ENCODE results near the gene IL4. TPM values are rescaled to one million over a fixed set of nuclear protein-coding genes. Genes with fewer than 3 reads are reported as not detected.
"Not testable (repeated sequence)": the region's sequence is repeated elsewhere in the genome, so short reads cannot be mapped to it uniquely, and the experiment has no call there.

IL4 gene
- polyA plus RNA-seq (ENCODE audit: insufficient read length in 3 of 3): not detected

- DNase-seq (ENCODE audit: low read depth in 3 of 3, low spot score in 2 of 3): no peak
Observed at GRCh38 chr5:132673939-132674630, at the start of gene IL4. Gene IL4 (plus strand): TSS chr5:132673989. CDS start chr5:132674051, 62 bp downstream.

DNA sequence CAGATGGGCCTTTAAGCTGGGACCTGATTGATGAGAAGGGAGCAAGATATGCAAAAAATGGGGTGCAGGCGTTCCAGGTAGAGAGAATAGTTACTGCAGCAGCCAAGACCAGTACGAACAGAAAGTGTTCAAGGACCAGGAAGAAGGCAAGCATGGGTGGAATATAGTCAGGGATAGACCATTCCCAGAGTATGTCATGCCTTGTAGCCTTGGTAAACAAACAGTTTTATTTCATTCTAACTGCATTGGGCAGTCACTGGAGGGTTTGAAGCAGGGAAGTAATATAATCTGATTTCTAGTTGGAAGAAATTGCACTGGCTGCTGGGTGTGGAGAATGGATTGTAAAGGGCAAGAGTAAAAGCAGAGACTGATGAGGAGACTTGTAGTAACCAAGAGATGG is 46.3 kb upstream of the IL4 start:
- no peak for DNase-seq (ENCODE audit: low read depth in 3 of 3, low spot score in 2 of 3)

DNA sequence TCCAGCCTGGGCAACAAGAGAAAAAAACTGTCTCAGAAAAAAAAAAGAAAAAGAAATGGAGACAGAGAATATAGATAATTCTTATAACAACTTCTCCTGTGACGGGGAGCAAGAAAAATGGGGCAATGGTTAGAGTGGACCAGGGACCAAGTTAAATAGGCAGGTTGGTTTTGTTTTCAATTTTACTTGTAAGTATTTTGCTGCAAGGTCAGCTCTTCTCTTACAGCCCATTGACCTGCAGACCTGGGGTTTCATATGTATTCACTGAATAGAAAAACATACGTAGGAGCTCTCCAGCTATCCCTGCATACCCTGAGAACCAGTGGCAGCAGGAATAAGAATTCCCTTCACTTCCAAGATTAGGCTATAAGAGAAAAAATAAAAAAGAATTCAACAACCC is 45.0 kb upstream of the IL4 start:
- no peak for DNase-seq (ENCODE audit: low read depth in 3 of 3, low spot score in 2 of 3)

DNA sequence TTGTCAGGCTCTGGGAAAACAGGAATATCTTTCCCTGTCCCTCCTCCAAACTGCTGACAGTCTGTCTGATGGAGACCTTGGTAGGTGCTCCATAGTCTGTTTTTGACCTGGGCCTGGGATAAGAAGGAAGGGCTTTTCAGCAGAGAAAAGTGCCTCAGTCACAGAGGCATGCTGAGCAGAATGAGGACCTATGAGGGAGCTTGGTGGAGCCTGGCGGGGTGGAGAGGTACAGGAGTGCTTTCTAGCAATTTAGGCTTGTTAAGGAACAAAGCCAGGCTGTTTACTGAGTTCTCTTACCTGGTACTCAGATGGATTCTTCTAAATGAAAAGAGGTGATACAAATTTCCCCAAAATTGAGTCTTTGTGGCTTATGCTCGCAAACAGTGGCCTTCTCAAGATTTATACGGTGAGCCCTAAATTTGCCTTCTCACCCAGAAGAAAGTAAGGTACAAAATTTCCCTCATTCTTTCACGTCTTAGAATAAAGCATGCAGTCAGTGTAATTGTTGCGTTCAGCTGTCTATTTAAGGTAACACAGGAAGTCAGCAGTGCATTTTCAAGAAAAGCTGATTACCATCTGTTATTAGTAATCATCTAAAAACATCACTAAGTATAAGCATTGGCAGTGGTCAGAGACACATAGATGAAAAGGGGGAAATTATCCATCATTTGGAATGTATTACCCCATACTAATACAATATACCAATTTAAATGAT is 44.4 kb upstream of the IL4 start:
- DNase-seq (ENCODE audit: low read depth in 3 of 3, low spot score in 2 of 3): no peak

- DNase-seq (ENCODE audit: low read depth in 3 of 3, low spot score in 2 of 3): not testable (repeated sequence)
Observed at GRCh38 chr5:132633587-132633986, 40.2 kb upstream of the IL4 start.

DNA sequence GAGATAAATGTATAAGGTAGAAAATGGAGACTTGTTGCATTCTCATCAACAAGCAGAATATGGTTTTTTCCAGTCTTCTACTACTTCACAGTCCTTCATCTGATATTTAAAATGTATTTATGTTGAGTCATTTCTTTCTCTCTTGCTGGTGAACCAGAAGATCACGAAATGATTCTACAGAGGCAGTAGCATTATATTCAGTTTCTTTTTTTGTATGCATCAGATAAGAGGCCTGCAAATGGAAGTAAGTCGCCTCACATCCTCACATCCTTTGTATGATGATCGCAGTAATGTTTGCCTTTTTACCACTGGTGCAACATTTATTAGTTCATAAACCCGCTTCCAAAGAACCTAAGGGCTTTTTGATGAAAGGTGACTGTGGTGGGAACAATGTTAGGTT is 37.9 kb upstream of the IL4 start:
- no peak for DNase-seq (ENCODE audit: low read depth in 3 of 3, low spot score in 2 of 3)

DNA sequence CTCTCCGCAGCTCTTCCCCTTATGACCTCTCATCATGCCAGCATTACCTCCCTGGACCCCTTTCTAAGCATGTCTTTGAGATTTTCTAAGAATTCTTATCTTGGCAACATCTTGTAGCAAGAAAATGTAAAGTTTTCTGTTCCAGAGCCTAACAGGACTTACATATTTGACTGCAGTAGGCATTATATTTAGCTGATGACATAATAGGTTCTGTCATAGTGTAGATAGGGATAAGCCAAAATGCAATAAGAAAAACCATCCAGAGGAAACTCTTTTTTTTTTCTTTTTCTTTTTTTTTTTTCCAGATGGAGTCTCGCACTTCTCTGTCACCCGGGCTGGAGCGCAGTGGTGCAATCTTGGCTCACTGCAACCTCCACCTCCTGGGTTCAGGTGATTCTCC is 36.5 kb upstream of the IL4 start:
- DNase-seq (ENCODE audit: low read depth in 3 of 3, low spot score in 2 of 3): no peak

- no peak for DNase-seq (ENCODE audit: low read depth in 3 of 3, low spot score in 2 of 3)
Observed at GRCh38 chr5:132639706-132640130, 34.1 kb upstream of the IL4 start.

GRCh38 chr5:132640613-132641012 is 33.2 kb upstream of the IL4 start:
- DNase-seq (ENCODE audit: low read depth in 3 of 3, low spot score in 2 of 3): no peak

DNA sequence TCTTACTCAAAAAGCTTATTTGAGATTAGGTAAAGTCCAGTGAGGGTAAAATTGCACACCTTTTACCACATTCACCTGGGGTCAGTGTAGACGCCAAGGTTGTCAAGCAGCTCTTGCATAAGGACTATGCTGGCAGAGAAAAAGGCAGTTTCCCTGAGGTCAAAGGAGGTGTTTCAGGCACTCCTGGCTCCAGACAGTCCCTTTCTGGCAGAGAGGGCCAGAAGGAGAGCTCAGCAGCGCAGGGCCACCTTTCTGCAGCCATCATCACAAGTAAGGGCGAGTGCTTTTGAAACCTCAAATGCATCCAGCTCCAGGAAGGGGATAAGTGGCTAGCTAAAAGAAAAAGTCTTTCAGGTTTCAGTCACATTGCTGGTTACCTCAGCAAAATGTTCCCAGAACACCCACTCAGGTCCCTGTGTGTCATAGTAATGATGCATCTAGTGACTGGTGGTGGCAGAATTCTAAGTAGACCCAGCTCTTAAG is 32.5 kb upstream of the IL4 start:
- no peak for DNase-seq (ENCODE audit: low read depth in 3 of 3, low spot score in 2 of 3)

DNA sequence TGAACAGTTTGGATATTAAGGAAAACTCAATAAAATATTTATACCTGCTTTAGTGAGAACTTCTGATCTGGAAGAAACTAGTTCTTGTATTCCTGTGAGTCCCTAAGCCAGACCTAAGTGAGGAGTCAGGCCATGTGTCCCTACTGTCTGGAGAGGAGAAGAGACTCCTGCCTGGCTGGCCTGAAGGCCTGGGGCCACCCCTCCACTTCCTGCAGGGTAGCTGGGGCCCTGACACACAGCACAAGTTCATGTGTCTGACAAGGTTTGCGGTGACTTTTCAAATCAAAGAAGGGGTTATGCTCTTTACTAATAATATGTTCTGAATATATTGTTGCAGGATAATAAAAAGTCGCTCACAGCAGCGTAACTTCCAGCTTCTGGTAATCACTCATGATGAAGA is 31.9 kb upstream of the IL4 start:
- no peak for DNase-seq (ENCODE audit: low read depth in 3 of 3, low spot score in 2 of 3)

- no peak for DNase-seq (ENCODE audit: low read depth in 3 of 3, low spot score in 2 of 3)
Observed at GRCh38 chr5:132644177-132644576, 29.6 kb upstream of the IL4 start.

GRCh38 chr5:132646583-132647266 is 27.1 kb upstream of the IL4 start:
- DNase-seq (ENCODE audit: low read depth in 3 of 3, low spot score in 2 of 3): no peak

DNA sequence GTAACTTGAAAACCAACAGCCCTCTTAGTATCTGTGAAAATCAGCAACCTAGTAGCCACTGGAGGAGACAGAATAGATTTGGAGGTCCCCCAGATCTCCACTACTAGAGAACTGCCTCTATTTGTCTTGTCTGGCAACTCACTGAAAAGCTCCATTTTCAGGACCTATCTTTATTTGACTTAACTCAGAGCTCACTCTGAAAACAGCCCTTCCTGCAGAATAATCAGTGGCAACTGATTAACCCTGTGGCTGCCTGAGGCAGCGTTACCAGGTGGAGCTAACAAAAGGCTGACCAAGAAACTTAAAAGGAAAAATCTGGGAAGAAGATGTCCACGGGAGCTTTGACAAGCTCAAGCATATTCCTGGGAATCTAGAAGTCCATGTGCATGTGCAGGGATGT is 26.3 kb upstream of the IL4 start:
- no peak for DNase-seq (ENCODE audit: low read depth in 3 of 3, low spot score in 2 of 3)

GRCh38 chr5:132648355-132648754 is 25.4 kb upstream of the IL4 start:
- no peak for DNase-seq (ENCODE audit: low read depth in 3 of 3, low spot score in 2 of 3)

DNA sequence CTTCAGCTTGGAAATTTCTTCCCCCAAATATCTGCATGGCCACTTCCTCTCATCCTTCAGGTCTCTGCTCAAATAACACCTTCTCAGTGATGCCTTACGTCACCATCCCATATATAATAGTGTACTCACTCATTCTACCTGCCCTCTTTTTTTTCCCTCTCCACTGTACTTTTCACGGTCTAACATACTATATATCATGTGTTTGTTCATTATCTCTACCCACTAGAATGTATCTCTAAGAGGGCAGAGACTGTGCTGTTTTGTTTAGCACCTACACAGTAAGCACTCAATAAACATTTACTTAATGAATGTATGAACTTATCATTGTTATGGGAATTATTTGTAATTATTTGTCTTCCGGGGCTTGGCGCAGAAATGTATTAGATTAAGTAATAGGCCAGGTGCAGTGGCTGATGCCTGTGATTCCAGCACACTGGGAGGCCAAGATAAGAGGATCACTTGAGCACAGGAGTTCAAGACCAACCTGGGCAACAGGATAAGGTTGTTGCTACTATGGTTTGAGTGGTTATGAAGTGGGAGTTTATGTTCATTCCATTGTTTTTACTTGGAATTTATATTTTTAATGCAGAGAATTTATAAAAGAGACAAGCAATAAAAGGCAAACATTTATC is 21.8 kb upstream of the IL4 start:
- no peak for DNase-seq (ENCODE audit: low read depth in 3 of 3, low spot score in 2 of 3)

- no peak for DNase-seq (ENCODE audit: low read depth in 3 of 3, low spot score in 2 of 3)
Observed at GRCh38 chr5:132653716-132654115, 20.1 kb upstream of the IL4 start.

DNA sequence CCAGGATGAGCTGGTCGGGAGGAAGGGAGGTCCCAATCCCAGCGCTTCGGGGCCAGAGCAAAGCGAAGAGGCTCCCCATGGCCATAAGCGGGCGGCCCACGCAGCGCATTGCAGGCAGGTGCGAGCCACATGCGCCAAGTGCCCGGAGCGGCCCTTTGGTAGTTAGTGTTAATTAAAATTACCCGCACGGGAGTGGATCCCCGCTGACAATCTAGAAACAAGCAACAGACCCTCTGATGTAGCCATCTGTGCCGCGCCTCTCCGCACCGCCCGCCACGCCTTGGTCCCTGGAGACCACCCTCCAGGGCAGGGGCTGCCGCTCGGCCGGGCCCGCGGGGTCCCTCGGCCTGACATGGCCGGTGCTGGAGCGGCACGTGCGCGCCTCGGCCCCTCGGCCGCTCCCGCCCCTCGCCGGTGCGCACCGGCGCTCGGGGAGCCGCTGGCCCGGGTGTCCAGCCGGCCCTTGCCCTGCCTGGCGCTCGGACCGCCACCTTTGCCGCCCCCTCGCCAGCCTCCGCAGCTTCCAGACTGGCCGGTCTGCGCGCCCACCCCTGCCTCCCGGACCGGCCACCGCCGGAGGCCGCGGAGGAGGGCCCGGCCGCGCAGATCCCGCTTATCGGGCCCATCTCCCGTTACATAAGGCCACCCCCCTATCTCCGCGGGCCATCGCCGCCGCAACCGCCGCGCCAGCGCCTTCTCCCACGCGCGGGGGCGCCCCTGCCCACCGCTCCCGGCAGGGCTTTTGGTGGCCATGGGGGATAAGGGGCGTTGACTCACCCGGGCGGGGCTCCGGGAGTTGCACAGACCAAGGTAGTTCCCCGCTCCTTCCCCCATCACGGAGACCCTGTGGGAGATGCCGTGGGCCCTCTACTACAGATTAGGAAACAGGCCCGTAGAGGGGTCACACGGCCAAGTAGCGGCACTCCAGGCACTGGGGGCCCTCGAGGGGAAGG is 17.7 kb upstream of the IL4 start:
- DNase-seq (ENCODE audit: low read depth in 3 of 3, low spot score in 2 of 3): no peak

GRCh38 chr5:132656774-132657355 is 16.9 kb upstream of the IL4 start:
- DNase-seq (ENCODE audit: low read depth in 3 of 3, low spot score in 2 of 3): no peak
